OCI-LY1 (cell line): ENCODE results near the gene ERAS.

Experiments
- H2AFZ ChIP-seq: fragments of 200-600 bp; sonication (generic), shearing (Covaris generic); 2 replicates; pipeline ENCODE4 v1.6.0; 2014; ENCODE audit warnings: antibody characterized with exemption, mild to moderate bottlenecking, low read length
- H3F3A ChIP-seq: fragments of 200-600 bp; sonication (generic), shearing (Covaris generic); 2 replicates; pipeline ENCODE4 v1.6.0; 2014; ENCODE audit warnings: mild to moderate bottlenecking, antibody characterized with exemption, low read length, moderate library complexity; ENCODE audit not compliant: insufficient read depth
- H3K27ac ChIP-seq: fragments of 200-600 bp; sonication (generic); 2 replicates; pipeline ENCODE4 v1.5.1; 2014; ENCODE audit warnings: low read length, mixed run types, mild to moderate bottlenecking, low read depth; ENCODE audit not compliant: poor library complexity, severe bottlenecking
- H3K27me3 ChIP-seq: fragments of 200-600 bp; sonication (generic); 2 replicates; pipeline ENCODE4 v1.6.0; 2014; ENCODE audit warnings: antibody characterized with exemption, mild to moderate bottlenecking, low read length, moderate library complexity; ENCODE audit not compliant: insufficient read depth
- H3K36me3 ChIP-seq: fragments of 200-600 bp; sonication (generic); 2 replicates; pipeline ENCODE4 v1.6.1; 2014; ENCODE audit warnings: mild to moderate bottlenecking, antibody characterized with exemption, low read length, moderate library complexity, mixed read lengths; ENCODE audit not compliant: insufficient read depth
- H3K4me1 ChIP-seq: fragments of 200-600 bp; sonication (generic); 2 replicates; pipeline ENCODE4 v1.5.1; 2014; ENCODE audit warnings: mild to moderate bottlenecking, low read length, moderate library complexity; ENCODE audit not compliant: insufficient read depth, severe bottlenecking
- H3K4me2 ChIP-seq: fragments of 200-600 bp; sonication (generic), shearing (Covaris generic); 2 replicates; pipeline ENCODE4 v1.6.1; 2014; ENCODE audit warnings: low read length
- H3K4me3 ChIP-seq: fragments of 200-600 bp; sonication (generic); 2 replicates; pipeline ENCODE4 v1.5.1; 2014; ENCODE audit warnings: low read length, low read depth, mild to moderate bottlenecking, mixed read lengths; ENCODE audit not compliant: poor library complexity, severe bottlenecking
- H3K79me2 ChIP-seq: fragments of 200-600 bp; shearing (Covaris generic); 2 replicates; pipeline ENCODE4 v1.6.1; 2016; ENCODE audit warnings: mixed run types, low read length, mixed read lengths; ENCODE audit not compliant: insufficient read depth
- H3K9ac ChIP-seq: fragments of 200-600 bp; sonication (generic), shearing (Covaris generic); 2 replicates; pipeline ENCODE4 v1.6.1; 2014; ENCODE audit warnings: mild to moderate bottlenecking, low read length, mixed read lengths
- H3K9me2 ChIP-seq: fragments of 200-600 bp; sonication (generic), shearing (Covaris generic); 2 replicates; pipeline ENCODE4 v1.6.1; 2014; ENCODE audit warnings: low read depth, mild to moderate bottlenecking, low read length, mixed read lengths
- H3K9me3 ChIP-seq: fragments of 200-600 bp; shearing (Covaris generic); 2 replicates; pipeline ENCODE4 v1.6.1; 2014; ENCODE audit warnings: low read length, mixed read lengths
- H4K20me1 ChIP-seq: fragments of 200-600 bp; sonication (generic), shearing (Covaris generic); 2 replicates; pipeline ENCODE4 v1.6.0; 2016; ENCODE audit warnings: mild to moderate bottlenecking, low read length; ENCODE audit not compliant: insufficient read depth
- CTCF ChIP-seq: fragments of 200-600 bp; sonication (generic), shearing (Covaris generic); IDR thresholded peaks from 2 replicates; pipeline ENCODE4 v1.5.1; 2017; ENCODE audit warnings: mild to moderate bottlenecking, antibody characterized with exemption, low read length, moderate library complexity, mixed read lengths
- EZH2 ChIP-seq: fragments of 200-600 bp; sonication (generic), shearing (Covaris generic); IDR thresholded peaks from 2 replicates; pipeline ENCODE4 v1.8.0; 2017; ENCODE audit warnings: borderline replicate concordance, mixed run types, mild to moderate bottlenecking, antibody characterized with exemption, low read length, moderate library complexity, mixed read lengths

Gene ERAS

GRCh38 chrX:48826135-48826875, at the start of gene ERAS:
ERAS (plus strand) TSS chrX:48826513; CDS start chrX:48829124, 2,611 bp downstream.
- Histone ChIP-seq H3K9ac (no peak within 1 kb of the TSS), H3K4me2 (no peak within 1 kb of the TSS), H3K79me2 (no peaks in the 10 kb centered on the region), H4K20me1 (no peaks in the 10 kb centered on the region), H3K27me3 (no peaks in the 10 kb centered on the region), H3K9me2 (no peaks in the 10 kb centered on the region), H3K4me1 (no peaks in the 10 kb centered on the region), H3K4me3 (no peak within 1 kb of the TSS), H3F3A (no peaks in the 10 kb centered on the region), H2AFZ (no peak within 1 kb of the TSS), H3K27ac (no peak within 1 kb of the TSS), H3K36me3 (no peaks in the 10 kb centered on the region), H3K9me3 (no peaks in the 10 kb centered on the region)
- no peak for TF ChIP-seq CTCF
- TF ChIP-seq EZH2, result no peak

GRCh38 chrX:48776818-48777439, 49.4 kb upstream of the ERAS start:
- Histone ChIP-seq H3K36me3 (no peaks in the 10 kb centered on the region), H4K20me1 (no peaks in the 10 kb centered on the region), H3K4me1 (no peaks in the 10 kb centered on the region), H2AFZ (no peak overlapping the region), H3K27ac (no peak overlapping the region), H3K27me3 (no peaks in the 10 kb centered on the region), H3K4me2 (no peak overlapping the region), H3K9me2 (no peaks in the 10 kb centered on the region), H3K9ac (no peak overlapping the region), H3K9me3 (no peaks in the 10 kb centered on the region), H3F3A (no peaks in the 10 kb centered on the region), H3K79me2 (no peaks in the 10 kb centered on the region), H3K4me3 (no peak overlapping the region)
- TF ChIP-seq CTCF (no peak), EZH2 (no peak)

- no peak overlapping the region for H3K4me2 ChIP-seq
- H3K36me3 ChIP-seq, result no peaks in the 10 kb centered on the region
- no peaks in the 10 kb centered on the region for H3K4me1 ChIP-seq
- no peaks in the 10 kb centered on the region for H3F3A ChIP-seq
- no peaks in the 10 kb centered on the region for H4K20me1 ChIP-seq
- no peaks in the 10 kb centered on the region for H3K9me2 ChIP-seq
- H3K79me2 ChIP-seq, result no peaks in the 10 kb centered on the region
- no peak overlapping the region for H3K4me3 ChIP-seq
- H3K9ac ChIP-seq, result no peak overlapping the region
- TF ChIP-seq CTCF (no peak), EZH2 (no peak)
- H2AFZ ChIP-seq, result no peak overlapping the region
- H3K27me3 ChIP-seq, result no peaks in the 10 kb centered on the region
- H3K9me3 ChIP-seq, result no peaks in the 10 kb centered on the region
- H3K27ac ChIP-seq, result no peak overlapping the region
These were observed 46.9 kb upstream of the ERAS start for GRCh38 chrX:48779399-48779798.
